GM12872 (cell line): ENCODE measurements around the gene SYCP1.

Experiments
- CTCF ChIP-seq: IDR thresholded peaks from 3 replicates; pipeline ENCODE4 v1.5.1; 2011; ENCODE audit warnings: low read depth, mild to moderate bottlenecking, low read length, moderate library complexity; ENCODE audit not compliant: insufficient read depth

SYCP1 gene

GRCh38 chr1:114982251-114982650, 127.6 kb downstream of the SYCP1 start:
- no peak for TF ChIP-seq CTCF

GRCh38 chr1:114986286-114986685, 131.6 kb downstream of the SYCP1 start:
- no peak for TF ChIP-seq CTCF

- no peak for TF ChIP-seq CTCF
These were observed 133.4 kb downstream of the SYCP1 start for GRCh38 chr1:114988095-114988494.

- TF ChIP-seq CTCF = no peak
These were observed 143.0 kb downstream of the SYCP1 start for GRCh38 chr1:114997510-114998289.

- no peak for TF ChIP-seq CTCF
These were observed 151.5 kb downstream of the SYCP1 start for GRCh38 chr1:115006191-115006590.

- TF ChIP-seq CTCF = no peak
These were observed 157.3 kb downstream of the SYCP1 start for GRCh38 chr1:115012006-115012405.

GRCh38 chr1:115012434-115012833, 157.8 kb downstream of the SYCP1 start:
- TF ChIP-seq CTCF = no peak
